Stimulated activated naive CD4-positive, alpha-beta T cell (primary cell): ENCODE data around the gene STOM.

ENCODE experiments used
- DNase-seq, 6 experiments: peaks; one replicate each; lab custom pipeline; 2025; lab: John Stamatoyannopoulos, UW

Gene STOM

GRCh38 chr9:121371495-121372061, 1.5 kb upstream of the STOM start:
- no peak for DNase-seq

- no peak for DNase-seq
Observed at GRCh38 chr9:121368745-121369144, 1.3 kb downstream of the STOM start.

- no peak for DNase-seq
Observed at GRCh38 chr9:121368138-121368522, 1.9 kb downstream of the STOM start.

- no peak for DNase-seq
Observed at GRCh38 chr9:121367306-121368137, 2.5 kb downstream of the STOM start.

GRCh38 chr9:121366611-121367192, 3.3 kb downstream of the STOM start:
- no peak for DNase-seq

GRCh38 chr9:121365564-121365963, 4.5 kb downstream of the STOM start:
- DNase-seq, result no peak

- no peak for DNase-seq
Observed at GRCh38 chr9:121364886-121365285, 5.2 kb downstream of the STOM start.

GRCh38 chr9:121364077-121364476, 6.0 kb downstream of the STOM start:
- no peak for DNase-seq

GRCh38 chr9:121363622-121363961, 6.5 kb downstream of the STOM start:
- no peak for DNase-seq

- no peak for DNase-seq
Observed at GRCh38 chr9:121362813-121363621, 7.0 kb downstream of the STOM start.

GRCh38 chr9:121360601-121361374, 9.3 kb downstream of the STOM start:
- DNase-seq, result no peak

- DNase-seq, result no peak
Observed at GRCh38 chr9:121359351-121360294, 10.4 kb downstream of the STOM start.

GRCh38 chr9:121358751-121359150, 11.3 kb downstream of the STOM start:
- DNase-seq, result no peak

GRCh38 chr9:121357011-121357410, 13.0 kb downstream of the STOM start:
- no peak for DNase-seq

GRCh38 chr9:121354762-121355161, 15.3 kb downstream of the STOM start:
- DNase-seq, result no peak

GRCh38 chr9:121354141-121354540, 15.9 kb downstream of the STOM start:
- DNase-seq, result no peak

GRCh38 chr9:121353241-121354061, 16.6 kb downstream of the STOM start:
- no peak for DNase-seq

- DNase-seq, result no peak
Observed at GRCh38 chr9:121350993-121351561, 19.0 kb downstream of the STOM start.

- no peak for DNase-seq
Observed at GRCh38 chr9:121350036-121350435, 20.0 kb downstream of the STOM start.
